NCI-H345 treated with DMSO at 0.1 percent for 48 hours (cell line): ENCODE measurements around the gene RBMX2.

Source experiments
- DNase-seq: peaks from one replicate; lab custom pipeline; 2025; ENCODE audit not compliant: unreplicated experiment; lab: John Stamatoyannopoulos, UW

RBMX2 gene

GRCh38 chrX:130444641-130445336, 43.0 kb downstream of the RBMX2 start:
- DNase-seq: no peak

- DNase-seq: no peak
Observed at GRCh38 chrX:130446974-130447373, 45.2 kb downstream of the RBMX2 start.
